K562 (cell line): ENCODE results near the gene CD96. TPM values are rescaled to one million over a fixed set of nuclear protein-coding genes. Genes with fewer than 3 reads are reported as not detected.

ENCODE experiments used
- ATAC-seq: fragments of 200-7000 bp; cut with Tn5 transposase; 3 replicates; pipeline ENCODE4 v1.9.1; 2020; ENCODE audit warnings: moderate library complexity
- BruUV-seq: library from RNA; stranded (reverse); fragments of 400-500 nt; replicated peaks from 2 replicates; lab custom pipeline; 2021; lab: Mats Ljungman, UMichigan
- CTCF ChIA-PET: fragments of 300-600 bp; formaldehyde crosslinking; extraction: SDS; loops from one replicate; lab custom pipeline; 2021; ENCODE audit warnings: low intra/inter-chr PET ratio; lab: Yijun Ruan, JAX
- POLR2A ChIA-PET: fragments of 300-600, 350-650 bp; sonication (Branson Sonifier 250); formaldehyde crosslinking; extraction: SDS; loops from one replicate; lab custom pipeline; 2021; ENCODE audit warnings: antibody characterized with exemption, inconsistent platforms; lab: Yijun Ruan, JAX
- DNase-seq, 4 experiments: peaks; one replicate each; pipeline versions ENCODE4 v3.0.0 to v3.0.0-alpha.2; 2011 to 2018; ENCODE audit warnings: low spot score in 3 of 4, mixed read lengths in 3 of 4; ENCODE audit errors: extremely low read depth in 1 of 4
- FAIRE-seq: peaks from 2 replicates; lab custom pipeline; 2011; peaks lifted over from hg19 to GRCh38; lab: Jason Lieb, UNC
- H2AFZ ChIP-seq: 2 replicates; pipeline ENCODE4 v1.6.0; 2011; ENCODE audit warnings: low read depth, low read length, control low read depth, inconsistent platforms
- H3K27ac ChIP-seq: fragments of 200-600 bp; 3 replicates; pipeline ENCODE4 v1.8.0; 2011; ENCODE audit warnings: low read depth, mild to moderate bottlenecking, control low read depth, inconsistent platforms, low read length, moderate library complexity, mixed read lengths; ENCODE audit errors: extremely low read depth
- H3K27me3 ChIP-seq, 2 experiments: fragments of 300-600 bp in 1 of 2; 2 replicates in 1 of 2; 3 replicates in 1 of 2; pipeline versions ENCODE4 v1.6.0 to v1.8.0; 2011; ENCODE audit warnings: inconsistent platforms in 2 of 2, low read length in 2 of 2, mild to moderate bottlenecking in 1 of 2, mixed read lengths in 1 of 2, moderate library complexity in 1 of 2; ENCODE audit not compliant: control insufficient read depth in 2 of 2, insufficient read depth in 2 of 2
- H3K36me3 ChIP-seq: fragments of 300-600 bp; 3 replicates; pipeline ENCODE4 v1.8.0; 2011; ENCODE audit warnings: mild to moderate bottlenecking, low read length, inconsistent platforms; ENCODE audit not compliant: control insufficient read depth, insufficient read depth
- H3K4me1 ChIP-seq, 2 experiments: fragments of 200-600 bp in 1 of 2; replicated peaks in 1 of 2; 2 replicates in 1 of 2; 3 replicates in 1 of 2; pipeline versions ENCODE4 v1.5.1 to v1.8.0; 2011; ENCODE audit warnings: inconsistent platforms in 2 of 2, low read length in 2 of 2, mild to moderate bottlenecking in 1 of 2, mixed read lengths in 1 of 2, moderate library complexity in 1 of 2; ENCODE audit not compliant: control insufficient read depth in 2 of 2, insufficient read depth in 2 of 2
- H3K4me2 ChIP-seq: 2 replicates; pipeline ENCODE4 v1.6.1; 2011; ENCODE audit warnings: low read length, control low read depth, inconsistent platforms, mixed read lengths; ENCODE audit not compliant: insufficient read depth
- H3K4me3 ChIP-seq: fragments of 200-600 bp; sonication (generic), shearing (Covaris generic); 2 replicates; pipeline ENCODE4 v1.5.1; 2016; ENCODE audit warnings: control low read depth, inconsistent platforms
- H3K79me2 ChIP-seq: fragments of 200-600 bp; 3 replicates; pipeline ENCODE4 v1.8.0; 2011; ENCODE audit warnings: low read length, inconsistent platforms; ENCODE audit not compliant: control insufficient read depth, insufficient read depth
- H3K9ac ChIP-seq, 2 experiments: 2 replicates each; pipeline versions ENCODE4 v1.6.0 to v1.6.1; 2011; ENCODE audit warnings: low read depth in 2 of 2, low read length in 2 of 2, control low read depth in 1 of 2, inconsistent platforms in 1 of 2, mild to moderate bottlenecking in 1 of 2, mixed read lengths in 1 of 2; ENCODE audit not compliant: insufficient read depth in 1 of 2
- H3K9me1 ChIP-seq: one replicate; pipeline ENCODE4 v1.6.0; 2011; ENCODE audit warnings: inconsistent platforms, mild to moderate bottlenecking, low read length, moderate library complexity; ENCODE audit not compliant: control insufficient read depth, insufficient read depth
- H3K9me3 ChIP-seq: replicated peaks from 2 replicates; pipeline ENCODE4 v1.5.1; 2011; ENCODE audit warnings: low read depth, low read length, inconsistent platforms; ENCODE audit not compliant: control insufficient read depth, insufficient read depth
- H4K20me1 ChIP-seq: replicated peaks from 2 replicates; pipeline ENCODE4 v1.6.1; 2011; ENCODE audit warnings: low read length, inconsistent platforms, mixed read lengths; ENCODE audit not compliant: control insufficient read depth, insufficient read depth
- KLF13 ChIP-seq: fragments of 450-650 bp; IDR thresholded peaks from 2 replicates; pipeline ENCODE4 v1.6.1; 2016; ENCODE audit warnings: missing genetic modification characterization, low read depth, mild to moderate bottlenecking, missing compliant biosample characterization, moderate library complexity, borderline replicate concordance
- NR3C1 ChIP-seq: sonication (generic); formaldehyde crosslinking; IDR thresholded peaks from 2 replicates; pipeline ENCODE4 v1.8.1; 2022; ENCODE audit warnings: missing genetic modification reagents
- RBM17 ChIP-seq: fragments of 200-400 bp; formaldehyde crosslinking; IDR thresholded peaks from 2 replicates; pipeline ENCODE4 v1.6.1; 2017; ENCODE audit warnings: low read depth, mild to moderate bottlenecking, low read length, borderline replicate concordance
- SP1 ChIP-seq: sonication (generic); formaldehyde crosslinking; IDR thresholded peaks from 2 replicates; pipeline ENCODE4 v1.8.1; 2022; ENCODE audit warnings: mild to moderate bottlenecking, missing genetic modification reagents
- WGBS: fragments of 100-300 bp; shearing (Covaris generic); methylation state at CpG from one replicate; pipeline ENCODE4 v1.1.6; 2016; ENCODE audit warnings: low coverage, mixed read lengths; ENCODE audit not compliant: insufficient coverage; ENCODE audit errors: missing lambda C conversion rate; 5-methylcytosine and 5-hydroxymethylcytosine counted together
- in situ Hi-C: fragments of 300-500 bp; cut with MboI; formaldehyde crosslinking; loops from 4 replicates; pipeline ENCODE4 v1.15.0; 2018; ENCODE audit warnings: inconsistent platforms, mixed read lengths
- intact Hi-C: fragments of 100-400 bp; cut with micrococcal nuclease; formaldehyde crosslinking; loops from 2 replicates; pipeline ENCODE4 v1.14.2; 2022
- polyA plus RNA-seq, 8 experiments: library from polyadenylated mRNA; depleted of rRNA in 4 of 8; stranded (reverse) in 5 of 8; unstranded in 3 of 8; fragments of >200 nt; fragmentation: Nextera tagmentation in 2 of 8; fragmentation: Illumina TruSeq in 1 of 8; extraction: Ambion mirVana in 2 of 8; extraction: Trizol in 1 of 8; gene quantifications; 2 replicates each; pipeline versions ENCODE4 v1.2.1 to v1.2.3, GENCODE V29; 2011 to 2014; ENCODE audit warnings: inconsistent platforms in 1 of 8, missing spikeins in 1 of 8
- total RNA-seq, 7 experiments: library from RNA; depleted of rRNA in 6 of 7; stranded (reverse); fragments of >200 nt in 6 of 7; fragmentation: Illumina TruSeq in 2 of 7; extraction: Trizol in 2 of 7; gene quantifications; 2 replicates each; pipeline versions ENCODE4 v1.2.1 to v1.2.3, GENCODE V29; 2011 to 2021; ENCODE audit warnings: low replicate concordance in 1 of 7
- TF ChIP-seq, protein P1 (sequence below): fragments of 200-800 bp; sonication (Bioruptor generic); IDR thresholded peaks from 2 replicates; pipeline ENCODE4 v1.6.1; 2017; ENCODE audit warnings: missing genetic modification characterization, missing compliant biosample characterization
- TF ChIP-seq, protein P2 (sequence below): fragments of 250-450 bp; sonication (Bioruptor Pico); IDR thresholded peaks from 2 replicates; pipeline ENCODE4 v1.4.0; 2020; ENCODE audit warnings: mild to moderate bottlenecking, moderate library complexity
- TF ChIP-seq, protein P3 (sequence below), 2 experiments: fragments of 450-650 bp; IDR thresholded peaks; 2 replicates each; pipeline ENCODE4 v1.6.1; 2018; ENCODE audit warnings: mild to moderate bottlenecking in 2 of 2, low read depth in 1 of 2; ENCODE audit not compliant: partially characterized antibody in 2 of 2

Gene CD96
- total and polyA plus RNA-seq, 9 of the 15 experiments (the other 6 are each of a cell fraction or from before 2014, with no cell fraction given) = 0.32 to 5.7 (median 1.2) TPM

DNA sequence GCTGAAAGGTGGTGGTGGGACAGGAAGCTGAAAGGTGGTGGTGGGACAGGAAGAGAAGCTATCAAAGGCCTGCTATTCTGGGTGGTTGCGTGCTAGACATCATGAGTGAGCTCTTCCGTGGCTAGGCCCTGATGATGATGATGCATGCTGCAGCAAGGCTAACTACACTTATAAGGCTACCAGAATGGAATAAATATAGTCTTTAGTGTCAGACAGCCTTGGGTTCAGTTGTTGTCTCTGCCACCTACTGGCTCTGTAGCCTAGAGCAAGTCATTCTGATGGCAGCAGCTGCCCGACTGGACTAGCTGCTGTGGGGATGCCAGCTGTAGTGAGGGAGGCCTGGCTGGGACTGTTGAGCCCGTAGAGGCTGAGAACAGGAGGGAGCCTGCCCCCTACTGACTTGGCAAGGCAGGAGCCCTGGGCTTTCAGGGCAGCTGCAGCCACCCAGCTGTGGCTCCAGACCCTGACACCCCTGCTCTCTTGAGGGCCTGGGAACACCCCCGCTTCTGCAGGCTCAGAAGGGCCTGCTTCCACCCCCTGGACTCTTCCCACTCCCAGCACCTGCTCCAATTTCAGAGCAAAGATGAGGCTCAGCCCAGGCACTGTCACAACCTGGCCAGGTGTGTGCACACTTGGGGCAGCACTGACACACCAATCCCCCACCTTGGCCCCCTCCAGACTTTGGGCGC lies 74.6 kb downstream of the CD96 start (continued):
- TF ChIP-seq, protein P1, sequence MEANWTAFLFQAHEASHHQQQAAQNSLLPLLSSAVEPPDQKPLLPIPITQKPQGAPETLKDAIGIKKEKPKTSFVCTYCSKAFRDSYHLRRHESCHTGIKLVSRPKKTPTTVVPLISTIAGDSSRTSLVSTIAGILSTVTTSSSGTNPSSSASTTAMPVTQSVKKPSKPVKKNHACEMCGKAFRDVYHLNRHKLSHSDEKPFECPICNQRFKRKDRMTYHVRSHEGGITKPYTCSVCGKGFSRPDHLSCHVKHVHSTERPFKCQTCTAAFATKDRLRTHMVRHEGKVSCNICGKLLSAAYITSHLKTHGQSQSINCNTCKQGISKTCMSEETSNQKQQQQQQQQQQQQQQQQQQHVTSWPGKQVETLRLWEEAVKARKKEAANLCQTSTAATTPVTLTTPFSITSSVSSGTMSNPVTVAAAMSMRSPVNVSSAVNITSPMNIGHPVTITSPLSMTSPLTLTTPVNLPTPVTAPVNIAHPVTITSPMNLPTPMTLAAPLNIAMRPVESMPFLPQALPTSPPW (CRISPR knock-in tag) = no peak
- TF ChIP-seq, protein P2, sequence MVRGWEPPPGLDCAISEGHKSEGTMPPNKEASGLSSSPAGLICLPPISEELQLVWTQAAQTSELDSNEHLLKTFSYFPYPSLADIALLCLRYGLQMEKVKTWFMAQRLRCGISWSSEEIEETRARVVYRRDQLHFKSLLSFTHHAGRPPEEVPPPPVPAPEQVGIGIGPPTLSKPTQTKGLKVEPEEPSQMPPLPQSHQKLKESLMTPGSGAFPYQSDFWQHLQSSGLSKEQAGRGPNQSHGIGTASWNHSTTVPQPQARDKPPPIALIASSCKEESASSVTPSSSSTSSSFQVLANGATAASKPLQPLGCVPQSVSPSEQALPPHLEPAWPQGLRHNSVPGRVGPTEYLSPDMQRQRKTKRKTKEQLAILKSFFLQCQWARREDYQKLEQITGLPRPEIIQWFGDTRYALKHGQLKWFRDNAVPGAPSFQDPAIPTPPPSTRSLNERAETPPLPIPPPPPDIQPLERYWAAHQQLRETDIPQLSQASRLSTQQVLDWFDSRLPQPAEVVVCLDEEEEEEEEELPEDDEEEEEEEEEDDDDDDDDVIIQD (CRISPR knock-in tag) = no peak

DNA sequence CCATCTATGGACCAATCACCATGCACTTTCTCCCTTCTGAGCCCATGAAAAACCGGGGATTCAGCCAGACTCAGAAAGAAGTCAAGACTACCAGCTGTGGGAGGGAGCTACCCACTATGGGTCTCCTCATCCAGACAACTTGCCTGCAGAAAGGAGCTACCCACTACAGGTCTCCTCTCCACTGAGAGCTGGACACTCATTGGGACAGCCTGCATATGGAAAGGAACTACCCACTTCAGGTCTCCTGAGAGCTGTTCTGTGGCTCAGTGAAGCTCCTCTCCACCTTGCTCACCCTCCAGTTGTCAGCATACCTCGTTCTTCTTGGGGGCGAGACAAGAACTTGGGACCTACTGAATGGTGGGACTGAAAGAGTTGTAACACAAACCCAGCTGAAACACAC lies 75.4 kb downstream of the CD96 start:
- FAIRE-seq (no peak), ATAC-seq (no peak), DNase-seq (no peak)
- Histone ChIP-seq H3K4me3 (no peak overlapping the region), H3K9me3 (no peaks in the 10 kb centered on the region), H3K79me2 (no peaks in the 10 kb centered on the region), H3K4me1 (no peaks in the 10 kb centered on the region), H3K27me3 (no peaks in the 10 kb centered on the region), H3K4me2 (no peak overlapping the region), H3K36me3 (no peaks in the 10 kb centered on the region), H3K27ac (no peak overlapping the region), H3K9ac (no peak overlapping the region), H2AFZ (no peak overlapping the region), H4K20me1 (no peaks in the 10 kb centered on the region), H3K9me1 (no peaks in the 10 kb centered on the region)
- ChIA-PET POLR2A (no interaction called here), CTCF (no interaction called here)
- BruUV-seq = no TSS peak
- no CpG with 5 or more reads among the region's 3 CpGs for WGBS
- TF ChIP-seq, protein P3, sequence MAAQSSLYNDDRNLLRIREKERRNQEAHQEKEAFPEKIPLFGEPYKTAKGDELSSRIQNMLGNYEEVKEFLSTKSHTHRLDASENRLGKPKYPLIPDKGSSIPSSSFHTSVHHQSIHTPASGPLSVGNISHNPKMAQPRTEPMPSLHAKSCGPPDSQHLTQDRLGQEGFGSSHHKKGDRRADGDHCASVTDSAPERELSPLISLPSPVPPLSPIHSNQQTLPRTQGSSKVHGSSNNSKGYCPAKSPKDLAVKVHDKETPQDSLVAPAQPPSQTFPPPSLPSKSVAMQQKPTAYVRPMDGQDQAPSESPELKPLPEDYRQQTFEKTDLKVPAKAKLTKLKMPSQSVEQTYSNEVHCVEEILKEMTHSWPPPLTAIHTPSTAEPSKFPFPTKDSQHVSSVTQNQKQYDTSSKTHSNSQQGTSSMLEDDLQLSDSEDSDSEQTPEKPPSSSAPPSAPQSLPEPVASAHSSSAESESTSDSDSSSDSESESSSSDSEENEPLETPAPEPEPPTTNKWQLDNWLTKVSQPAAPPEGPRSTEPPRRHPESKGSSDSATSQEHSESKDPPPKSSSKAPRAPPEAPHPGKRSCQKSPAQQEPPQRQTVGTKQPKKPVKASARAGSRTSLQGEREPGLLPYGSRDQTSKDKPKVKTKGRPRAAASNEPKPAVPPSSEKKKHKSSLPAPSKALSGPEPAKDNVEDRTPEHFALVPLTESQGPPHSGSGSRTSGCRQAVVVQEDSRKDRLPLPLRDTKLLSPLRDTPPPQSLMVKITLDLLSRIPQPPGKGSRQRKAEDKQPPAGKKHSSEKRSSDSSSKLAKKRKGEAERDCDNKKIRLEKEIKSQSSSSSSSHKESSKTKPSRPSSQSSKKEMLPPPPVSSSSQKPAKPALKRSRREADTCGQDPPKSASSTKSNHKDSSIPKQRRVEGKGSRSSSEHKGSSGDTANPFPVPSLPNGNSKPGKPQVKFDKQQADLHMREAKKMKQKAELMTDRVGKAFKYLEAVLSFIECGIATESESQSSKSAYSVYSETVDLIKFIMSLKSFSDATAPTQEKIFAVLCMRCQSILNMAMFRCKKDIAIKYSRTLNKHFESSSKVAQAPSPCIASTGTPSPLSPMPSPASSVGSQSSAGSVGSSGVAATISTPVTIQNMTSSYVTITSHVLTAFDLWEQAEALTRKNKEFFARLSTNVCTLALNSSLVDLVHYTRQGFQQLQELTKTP (IDR thresholded peaks at IDR 0.05; ENCODE audit: low read depth in 1 of 2, partially characterized antibody in 2 of 2) = no peak
- TF ChIP-seq NR3C1 (CRISPR knock-in tag) (no peak), RBM17 (no peak), SP1 (CRISPR knock-in tag) (no peak), KLF13 (tag) (no peak)
- in situ Hi-C loops = no loop called here
- intact Hi-C loops = no loop called here
